Stimulated activated CD8-positive, alpha-beta memory T cell treated with anti-CD3 and anti-CD28 coated beads, Interleukin-12 subunit alpha, Interleukin-12 subunit beta, amount 100 ng/mL, for 24 hours (primary cell): ENCODE measurements around the gene MBNL2.

Source experiments
- DNase-seq: peaks from one replicate; pipeline ENCODE4 v3.0.0-alpha.2; 2020; ENCODE audit errors: extremely low read depth

MBNL2 gene

DNA sequence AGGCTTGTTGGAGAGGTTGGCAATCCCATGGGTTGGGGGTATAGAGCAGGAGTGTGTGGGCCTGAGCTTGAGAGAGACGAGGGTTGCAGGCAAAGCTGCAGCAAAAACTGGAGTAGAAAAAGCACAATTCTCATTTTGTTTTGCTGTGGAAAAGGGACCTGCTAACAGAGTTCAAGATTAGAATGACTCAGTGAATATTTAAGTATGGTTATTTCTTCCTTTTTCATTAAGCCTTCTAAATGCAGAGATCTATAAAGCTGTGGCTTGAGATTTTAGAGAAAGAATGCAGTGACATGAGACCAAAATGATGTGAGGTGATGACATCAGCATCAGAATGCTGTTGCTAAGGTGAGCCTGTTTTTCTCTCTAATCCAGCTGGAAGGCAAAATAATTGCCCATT, 10.8 kb upstream of the MBNL2 start:
- no peak for DNase-seq

DNA sequence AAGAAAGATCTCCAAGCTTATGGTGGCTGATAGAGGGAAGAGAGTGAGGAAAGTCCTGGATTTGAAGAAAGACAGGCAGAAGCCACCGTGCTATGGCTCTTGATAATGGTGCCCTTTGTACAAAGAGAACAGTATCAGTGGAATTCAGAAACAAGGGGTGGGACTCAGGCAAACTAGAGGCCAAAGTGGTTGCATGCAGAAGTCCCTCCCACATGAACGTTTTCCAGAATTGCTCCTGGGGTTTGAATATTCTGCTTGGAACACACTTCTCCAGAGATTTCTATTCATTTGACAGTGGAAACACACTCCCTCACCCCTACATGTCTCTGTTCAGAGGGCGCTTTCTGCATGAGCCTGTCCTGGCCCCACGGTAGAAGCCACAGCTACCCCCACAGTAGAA, 10.1 kb upstream of the MBNL2 start:
- no peak for DNase-seq

- DNase-seq: no peak
Measured at GRCh38 chr13:97212601-97213040, 9.5 kb upstream of the MBNL2 start.

DNA sequence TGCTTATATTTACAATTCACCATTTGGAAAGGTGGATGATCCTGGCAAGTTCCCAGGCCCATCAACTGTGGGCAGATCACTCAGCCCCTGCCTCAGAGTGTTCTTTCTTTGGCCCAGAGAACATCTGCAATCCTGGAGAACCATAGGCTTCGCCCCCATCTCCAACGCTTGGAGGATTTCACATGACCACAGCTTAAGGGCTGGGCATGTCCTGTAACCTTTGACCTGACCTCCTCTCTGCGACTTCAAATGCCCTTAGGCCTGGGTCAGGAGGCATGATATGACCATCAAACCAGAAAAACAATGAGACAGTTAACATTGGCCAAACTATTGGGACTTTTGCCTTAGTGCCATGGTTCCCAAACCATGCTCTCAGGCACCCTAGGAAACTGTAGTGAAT, 7.2 kb upstream of the MBNL2 start:
- DNase-seq: no peak

- no peak for DNase-seq
Measured at GRCh38 chr13:97215325-97215724, 6.8 kb upstream of the MBNL2 start.

GRCh38 chr13:97219226-97219625, 2.9 kb upstream of the MBNL2 start:
- DNase-seq: no peak

- DNase-seq: no peak
Measured at GRCh38 chr13:97220151-97220900, 1.8 kb upstream of the MBNL2 start.

DNA sequence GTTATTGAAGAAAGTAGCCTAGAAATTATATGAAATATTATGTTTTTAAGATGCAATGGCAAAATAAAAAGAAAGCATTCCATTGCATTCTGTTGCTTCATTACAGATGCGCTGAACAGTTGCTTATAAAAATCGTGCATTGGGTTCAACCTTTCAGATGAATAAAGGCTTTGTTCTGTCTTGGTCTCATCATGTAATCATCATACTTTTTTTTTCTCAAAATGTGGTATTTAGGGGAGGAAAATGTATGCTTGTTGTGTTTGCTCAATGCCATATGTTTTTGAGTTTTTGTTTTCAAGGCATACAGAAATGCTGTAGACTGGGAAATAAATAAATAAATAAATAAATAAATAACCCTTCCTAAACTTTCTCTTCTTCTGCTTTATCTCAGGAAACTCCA, 1.1 kb upstream of the MBNL2 start:
- DNase-seq: no peak

GRCh38 chr13:97221466-97221865, 667 bp upstream of the MBNL2 start:
- DNase-seq: no peak

DNA sequence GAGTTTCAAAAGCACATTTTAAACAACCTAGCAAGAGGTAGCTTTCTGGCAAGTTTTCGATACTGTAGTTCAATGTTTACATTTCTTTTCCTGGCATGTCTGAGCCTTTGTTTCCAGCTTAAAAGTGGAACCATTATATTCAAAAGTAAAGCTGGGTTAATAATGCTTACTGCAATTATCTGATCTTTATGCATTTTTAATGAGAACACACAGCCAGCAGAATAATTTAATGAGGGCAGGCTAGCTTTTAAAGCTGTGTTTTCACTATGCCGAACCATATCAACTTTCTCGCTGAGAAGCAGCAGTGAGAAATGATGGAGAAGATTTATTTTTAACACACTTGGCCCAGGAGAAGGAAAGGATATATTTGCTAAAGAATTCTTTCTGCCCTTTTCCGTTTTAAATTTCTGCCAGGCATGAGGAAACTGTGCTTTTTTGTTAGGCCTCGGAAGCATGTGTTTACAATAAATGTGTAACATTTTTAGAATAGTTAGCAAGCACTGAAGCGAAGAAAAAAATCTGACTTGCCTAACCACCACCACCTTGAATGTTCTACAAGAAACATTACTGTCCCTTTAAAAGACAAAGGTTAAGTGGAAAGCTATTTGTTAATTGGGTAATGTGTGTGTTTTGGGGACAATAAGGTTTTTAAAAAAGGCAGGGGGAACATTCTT, 1.0 kb downstream of the MBNL2 start:
- DNase-seq: no peak

GRCh38 chr13:97223711-97224541, 1.8 kb downstream of the MBNL2 start:
- DNase-seq: no peak

- DNase-seq: no peak
Measured at GRCh38 chr13:97224544-97225300, 2.6 kb downstream of the MBNL2 start.

- no peak for DNase-seq
Measured at GRCh38 chr13:97225533-97225932, 3.4 kb downstream of the MBNL2 start.

DNA sequence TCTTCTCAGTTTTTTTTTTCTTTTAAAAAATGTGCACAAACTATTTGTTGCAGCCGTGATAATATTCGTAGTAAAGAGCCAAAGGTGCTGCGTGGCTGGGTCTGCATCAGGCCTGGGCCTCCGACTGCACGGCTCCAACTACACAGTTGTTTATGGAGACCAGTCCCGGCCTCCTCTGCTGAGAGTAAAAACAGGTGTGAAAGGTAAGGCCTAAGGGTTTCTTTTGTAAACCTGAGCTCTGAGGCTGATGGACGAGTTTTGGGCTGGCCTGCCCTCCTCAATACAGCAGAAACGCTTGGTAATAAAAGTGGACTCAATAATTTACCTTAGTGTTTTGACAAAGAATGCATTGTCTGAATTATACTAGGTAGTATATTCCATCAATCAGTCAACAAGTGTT, 3.9 kb downstream of the MBNL2 start:
- no peak for DNase-seq

DNA sequence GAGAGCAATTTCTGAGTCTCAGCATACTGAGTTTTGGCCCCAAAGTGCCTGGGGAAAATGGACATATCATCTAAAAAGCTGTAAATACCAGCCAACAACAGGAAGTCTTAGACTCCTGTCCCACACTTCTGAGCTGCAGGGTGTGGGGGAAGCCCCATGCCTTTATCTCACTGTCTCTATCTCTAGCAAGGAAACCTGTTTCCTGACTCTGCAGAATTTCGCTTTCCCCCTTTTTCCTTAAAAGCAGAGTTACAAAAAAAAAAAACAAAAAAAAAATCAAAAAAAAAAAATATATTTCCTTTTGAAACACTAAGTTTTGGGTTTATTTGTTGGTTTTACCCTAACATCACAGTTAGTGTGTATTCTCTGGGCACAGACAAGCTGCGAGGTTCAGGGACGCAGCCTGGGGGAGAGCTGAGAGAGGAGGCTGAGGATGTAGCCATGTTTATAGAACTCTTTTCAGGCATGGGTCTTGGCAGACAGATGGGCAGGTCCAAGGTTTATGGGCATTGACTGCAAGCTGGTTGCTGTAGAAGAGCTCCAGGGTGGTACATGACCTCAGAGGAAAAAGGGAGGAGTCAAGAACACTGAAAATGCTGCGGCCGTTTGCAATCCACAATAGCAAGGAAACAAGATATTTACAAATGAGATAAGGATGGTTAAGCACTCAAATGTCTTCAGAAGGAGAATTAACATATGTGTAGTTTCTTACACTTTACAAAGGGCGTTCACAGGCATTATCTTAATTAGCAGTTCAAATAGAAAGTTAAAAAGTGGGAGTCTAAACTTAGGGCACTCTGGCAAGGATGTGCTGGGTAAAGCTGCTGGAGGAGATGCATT, 4.9 kb downstream of the MBNL2 start:
- DNase-seq: no peak

DNA sequence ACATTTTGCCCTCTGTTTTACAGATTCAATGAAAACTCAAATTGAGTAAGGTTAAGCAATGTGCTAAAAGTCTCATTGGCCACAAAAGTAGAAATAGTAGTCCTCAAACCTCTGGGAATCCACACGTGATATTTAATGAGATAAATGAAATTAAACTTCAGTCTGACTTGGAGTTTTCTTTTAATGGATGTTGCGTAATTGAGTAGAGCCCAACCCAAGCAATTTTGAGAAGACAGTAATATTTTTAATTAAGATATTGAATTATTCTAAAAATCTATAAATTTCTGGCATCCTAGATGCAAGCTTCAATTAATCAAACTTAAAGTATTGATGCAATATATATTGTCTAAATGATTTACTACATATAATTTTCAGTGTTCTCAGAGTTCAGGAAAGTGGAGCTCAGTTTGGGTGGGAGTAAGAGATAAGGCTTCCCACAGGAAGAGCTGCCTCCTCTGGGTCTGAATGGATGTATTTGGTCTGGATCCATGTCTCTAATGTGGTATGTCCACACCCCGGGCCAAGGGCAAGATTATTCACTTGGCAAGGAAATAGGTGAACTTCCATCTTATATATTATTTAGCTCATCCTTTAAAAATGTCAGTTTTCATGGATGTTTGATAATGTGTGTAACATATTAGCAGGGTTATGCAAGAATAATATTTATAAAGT, 6.9 kb downstream of the MBNL2 start:
- DNase-seq: no peak

DNA sequence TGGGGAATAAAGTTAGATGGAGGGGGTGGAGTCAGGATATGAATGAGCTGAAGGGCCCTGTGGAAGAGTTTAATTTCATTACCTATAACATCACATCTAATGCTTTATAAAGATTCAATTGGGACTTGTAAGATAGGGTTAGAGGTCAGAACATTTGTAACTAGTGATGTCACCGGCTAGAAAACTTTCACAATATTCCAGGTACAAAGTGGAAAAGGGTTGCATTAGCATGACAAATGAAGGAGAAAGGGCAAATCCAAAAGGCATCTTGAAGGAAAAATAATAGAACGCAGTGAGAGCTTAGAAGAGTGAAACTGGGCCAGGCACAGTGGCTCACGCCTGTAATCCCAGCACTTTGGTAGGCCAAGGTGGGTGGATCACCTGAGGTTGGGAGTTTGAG, 7.6 kb downstream of the MBNL2 start:
- DNase-seq: no peak

DNA sequence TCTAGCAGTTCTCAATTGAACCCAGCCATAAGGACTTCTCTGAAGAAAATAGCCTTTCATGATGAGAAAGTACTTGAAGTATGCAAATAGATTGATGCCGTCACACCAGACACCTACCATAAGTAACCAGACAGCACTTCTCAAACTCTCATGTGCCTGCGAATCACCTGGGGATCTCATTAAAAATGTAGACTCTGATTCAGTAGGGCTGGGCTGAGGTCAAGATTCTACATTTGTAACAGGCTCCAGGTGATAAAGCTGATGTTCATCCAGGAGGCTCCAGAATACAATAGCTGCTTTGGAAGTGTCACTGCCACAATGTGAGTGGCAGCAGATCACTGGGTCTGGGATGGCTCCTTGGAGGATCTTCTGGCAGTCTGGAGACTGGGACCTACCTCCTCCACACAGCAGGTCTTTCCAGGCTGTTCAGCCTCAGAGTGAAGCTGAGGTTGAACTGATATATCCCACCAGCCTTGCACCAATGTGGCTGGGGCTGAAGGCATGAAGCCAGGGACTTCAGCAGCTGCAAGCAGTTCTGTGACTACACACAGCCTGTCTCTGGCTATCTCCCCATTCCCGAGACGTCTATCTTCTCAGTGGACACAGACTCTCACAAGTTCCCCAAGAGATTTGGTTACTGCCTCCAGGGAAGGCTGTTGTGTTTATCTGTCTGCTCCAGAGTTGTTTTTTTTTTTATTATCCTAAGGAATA, 9.1 kb downstream of the MBNL2 start:
- no peak for DNase-seq

DNA sequence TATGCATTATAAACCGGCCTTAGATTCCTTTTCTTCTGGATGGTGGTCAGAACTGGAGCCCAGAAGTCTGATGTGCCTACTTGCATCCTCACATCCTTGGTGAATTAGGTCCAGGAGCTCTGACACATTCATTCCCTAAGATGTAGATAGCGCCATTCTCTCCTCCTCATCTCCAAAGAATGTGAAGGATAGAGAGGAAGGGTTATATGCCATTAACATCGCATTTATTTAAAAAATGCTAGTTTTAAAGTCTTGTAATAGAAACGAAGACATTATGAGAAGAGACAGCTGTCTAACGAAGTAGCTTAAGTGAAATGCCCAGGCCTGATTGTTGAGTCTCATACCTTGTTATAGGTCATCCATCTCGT, 9.7 kb downstream of the MBNL2 start:
- no peak for DNase-seq

DNA sequence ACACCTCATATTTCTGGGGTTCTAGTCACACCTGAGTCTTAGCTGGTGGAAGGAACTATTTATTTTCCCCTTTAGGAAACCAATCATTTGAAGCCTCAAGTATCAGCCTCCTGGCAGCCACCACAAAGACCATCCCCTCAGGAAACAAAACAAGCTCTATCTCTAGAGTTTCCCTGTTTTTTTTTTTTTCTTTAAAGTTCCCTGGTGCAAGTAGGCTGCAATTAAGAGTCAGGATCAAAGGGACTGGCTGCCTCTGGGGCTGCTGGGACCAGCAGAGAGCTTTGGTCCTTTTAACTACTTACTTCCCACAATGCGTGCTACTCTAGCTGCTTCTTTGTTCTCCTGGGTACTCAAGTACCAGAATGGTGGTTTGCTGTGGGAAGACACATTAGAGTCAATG, 11.4 kb downstream of the MBNL2 start:
- no peak for DNase-seq
